Heart left ventricle (tissue), 13 donors: ENCODE results near the gene SHOC1.

Experiments used
- CTCF ChIP-seq, 12 donors: fragments of 200-600 bp; sonication (generic) in 4 of 12; IDR thresholded peaks; one replicate each; pipeline versions ENCODE4 v1.5.0 to v1.8.0; 2018 to 2022; ENCODE audit warnings: antibody characterized with exemption in 12 of 12, mild to moderate bottlenecking in 5 of 12
- POLR2A ChIP-seq, 2 donors: fragments of 450-650 bp; IDR thresholded peaks; one replicate each; pipeline ENCODE4 v1.6.1; 2017; ENCODE audit warnings: antibody characterized with exemption in 2 of 2, mild to moderate bottlenecking in 2 of 2, moderate library complexity in 2 of 2
- donor health status: ischemic (EF 13 %, LVEDD 7.1; RV severe dilation, severe dysfunction).
- donor health status: DM: no; HTN: yes; CAD: no.
- donor health status: DM: no; HTN: no; CAD: no.
- donor health status: ischemic (EF 25% LVEDD 6.9; RV normal size, moderate dysfunction).
- donor health status: ischemic (EF 25% LVEDD 5.7; RV mildly dilated, moderate dysfunction).
- donor health status: ischemic (EF 35%, LVEDD 5.7; RV mildly dilated, moderate dysfunction).
- donor health status: nonischemic (EF 11% LVEDD 7.7; RV severe dilation, severe dysfunction).
- donor health status: DM: yes; HTN: yes; CAD: no.
- donor health status: PGD.
- donor health status: ischemic (EF 29% LVEDD 5.4; RV normal size, mild dysfunction).
- donor health status: nonischemic (EF 23%, LVEDD 6.1; RV moderate dilation, normal function).

GRCh38 chr9:111812337-111812736, 17.6 kb upstream of the SHOC1 start:
- TF ChIP-seq CTCF (IDR thresholded peaks at IDR 0.05) (no peak), POLR2A (IDR thresholded peaks at IDR 0.05) (no peak)
